ENCODE results near the gene MCM7. TPM values are rescaled to one million over a fixed set of nuclear protein-coding genes. Genes with fewer than 3 reads are reported as not detected.

Gene MCM7
- total and polyA plus RNA-seq, 2 of the 13 experiments (the other 11 are each of a cell fraction or from before 2014, with no cell fraction given), result 84.5 to 214 TPM

DNA sequence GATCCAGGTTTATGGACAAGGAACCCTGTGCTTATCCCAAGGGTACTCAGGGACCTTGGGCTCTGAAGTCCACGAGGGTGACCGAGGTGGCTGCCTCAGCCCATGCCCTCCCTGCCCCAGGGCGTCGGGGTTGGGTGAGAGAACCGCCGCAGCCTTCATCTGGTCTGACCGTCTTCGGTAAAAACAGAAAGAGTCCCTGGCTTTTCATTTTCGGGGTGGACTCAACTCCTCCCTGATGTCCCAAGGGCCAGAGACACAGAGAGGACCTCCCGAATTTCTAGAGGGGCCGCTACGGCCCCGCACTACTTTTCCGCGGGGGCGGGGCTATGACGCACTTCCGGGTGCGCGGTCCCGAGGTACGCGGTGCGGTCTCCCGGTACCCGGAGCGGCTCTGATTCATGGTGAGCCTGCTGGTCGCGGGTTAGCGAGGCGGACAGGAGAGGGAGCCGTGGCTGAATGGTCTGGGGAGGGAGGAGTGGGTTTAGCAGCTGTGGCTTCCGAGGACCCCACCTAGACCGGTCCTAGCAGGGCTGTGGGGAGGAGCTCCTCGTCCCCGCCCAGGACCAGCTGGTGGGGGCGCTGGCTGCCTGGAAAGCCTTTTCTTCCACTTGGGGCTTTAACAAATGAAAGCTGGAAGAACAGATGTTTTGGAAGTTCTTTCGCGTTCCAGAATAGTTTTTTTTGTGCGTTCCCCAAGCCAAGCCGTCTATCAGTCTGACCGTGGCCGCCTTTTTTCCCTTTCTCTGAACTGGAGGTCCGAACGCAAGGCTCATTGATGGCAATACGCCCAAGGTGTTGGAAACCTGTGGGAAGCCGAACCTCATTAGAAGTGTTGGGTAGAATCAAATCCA is 51.5 kb downstream of the MCM7 start, which contains the start of gene ZSCAN21 (continued):
- TF ChIP-seq, protein P1, sequence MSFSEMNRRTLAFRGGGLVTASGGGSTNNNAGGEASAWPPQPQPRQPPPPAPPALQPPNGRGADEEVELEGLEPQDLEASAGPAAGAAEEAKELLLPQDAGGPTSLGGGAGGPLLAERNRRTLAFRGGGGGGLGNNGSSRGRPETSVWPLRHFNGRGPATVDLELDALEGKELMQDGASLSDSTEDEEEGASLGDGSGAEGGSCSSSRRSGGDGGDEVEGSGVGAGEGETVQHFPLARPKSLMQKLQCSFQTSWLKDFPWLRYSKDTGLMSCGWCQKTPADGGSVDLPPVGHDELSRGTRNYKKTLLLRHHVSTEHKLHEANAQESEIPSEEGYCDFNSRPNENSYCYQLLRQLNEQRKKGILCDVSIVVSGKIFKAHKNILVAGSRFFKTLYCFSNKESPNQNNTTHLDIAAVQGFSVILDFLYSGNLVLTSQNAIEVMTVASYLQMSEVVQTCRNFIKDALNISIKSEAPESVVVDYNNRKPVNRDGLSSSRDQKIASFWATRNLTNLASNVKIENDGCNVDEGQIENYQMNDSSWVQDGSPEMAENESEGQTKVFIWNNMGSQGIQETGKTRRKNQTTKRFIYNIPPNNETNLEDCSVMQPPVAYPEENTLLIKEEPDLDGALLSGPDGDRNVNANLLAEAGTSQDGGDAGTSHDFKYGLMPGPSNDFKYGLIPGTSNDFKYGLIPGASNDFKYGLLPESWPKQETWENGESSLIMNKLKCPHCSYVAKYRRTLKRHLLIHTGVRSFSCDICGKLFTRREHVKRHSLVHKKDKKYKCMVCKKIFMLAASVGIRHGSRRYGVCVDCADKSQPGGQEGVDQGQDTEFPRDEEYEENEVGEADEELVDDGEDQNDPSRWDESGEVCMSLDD (CRISPR knock-in tag; IDR thresholded peaks at IDR 0.05; ENCODE audit: borderline replicate concordance), result peak; percentile 23; the same call in 1 of the 2 replicates
- TF ChIP-seq SALL1 (CRISPR knock-in tag; IDR thresholded peaks at IDR 0.05), result peak; percentile 80
- peak; percentile 85 for TF ChIP-seq ZNF605 (CRISPR knock-in tag; IDR thresholded peaks at IDR 0.05)
- TF ChIP-seq, protein P2, sequence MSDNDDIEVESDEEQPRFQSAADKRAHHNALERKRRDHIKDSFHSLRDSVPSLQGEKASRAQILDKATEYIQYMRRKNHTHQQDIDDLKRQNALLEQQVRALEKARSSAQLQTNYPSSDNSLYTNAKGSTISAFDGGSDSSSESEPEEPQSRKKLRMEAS (IDR thresholded peaks at IDR 0.05), result peak; percentile 78
- TF ChIP-seq ZNF296 (CRISPR knock-in tag; conservative IDR thresholded peaks at IDR 0.05), result no peak
- no peak for TF ChIP-seq SCMH1 (CRISPR knock-in tag; IDR thresholded peaks at IDR 0.05; ENCODE audit: borderline replicate concordance)
- no peak for TF ChIP-seq JUNB (CRISPR knock-in tag; IDR thresholded peaks at IDR 0.05; ENCODE audit: borderline replicate concordance)
- TF ChIP-seq NR3C1 (CRISPR knock-in tag; IDR thresholded peaks at IDR 0.05), result no peak
- TF ChIP-seq, protein P3, sequence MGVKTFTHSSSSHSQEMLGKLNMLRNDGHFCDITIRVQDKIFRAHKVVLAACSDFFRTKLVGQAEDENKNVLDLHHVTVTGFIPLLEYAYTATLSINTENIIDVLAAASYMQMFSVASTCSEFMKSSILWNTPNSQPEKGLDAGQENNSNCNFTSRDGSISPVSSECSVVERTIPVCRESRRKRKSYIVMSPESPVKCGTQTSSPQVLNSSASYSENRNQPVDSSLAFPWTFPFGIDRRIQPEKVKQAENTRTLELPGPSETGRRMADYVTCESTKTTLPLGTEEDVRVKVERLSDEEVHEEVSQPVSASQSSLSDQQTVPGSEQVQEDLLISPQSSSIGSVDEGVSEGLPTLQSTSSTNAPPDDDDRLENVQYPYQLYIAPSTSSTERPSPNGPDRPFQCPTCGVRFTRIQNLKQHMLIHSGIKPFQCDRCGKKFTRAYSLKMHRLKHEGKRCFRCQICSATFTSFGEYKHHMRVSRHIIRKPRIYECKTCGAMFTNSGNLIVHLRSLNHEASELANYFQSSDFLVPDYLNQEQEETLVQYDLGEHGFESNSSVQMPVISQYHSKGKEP (CRISPR knock-in tag; IDR thresholded peaks at IDR 0.05), result no peak
- TF ChIP-seq SIX1 (CRISPR knock-in tag; IDR thresholded peaks at IDR 0.05; ENCODE audit: borderline replicate concordance), result no peak
- TF ChIP-seq HOXA9 (CRISPR knock-in tag; IDR thresholded peaks at IDR 0.05; ENCODE audit: borderline replicate concordance), result no peak
- TF ChIP-seq SP4 (CRISPR knock-in tag; IDR thresholded peaks at IDR 0.05), result peak; percentile 48; the same call in 1 of the 2 replicates
- no peak for TF ChIP-seq FOXM1 (CRISPR knock-in tag; IDR thresholded peaks at IDR 0.05)
- TF ChIP-seq KLF13 (CRISPR knock-in tag; IDR thresholded peaks at IDR 0.05), result no peak
- TF ChIP-seq, protein P4, sequence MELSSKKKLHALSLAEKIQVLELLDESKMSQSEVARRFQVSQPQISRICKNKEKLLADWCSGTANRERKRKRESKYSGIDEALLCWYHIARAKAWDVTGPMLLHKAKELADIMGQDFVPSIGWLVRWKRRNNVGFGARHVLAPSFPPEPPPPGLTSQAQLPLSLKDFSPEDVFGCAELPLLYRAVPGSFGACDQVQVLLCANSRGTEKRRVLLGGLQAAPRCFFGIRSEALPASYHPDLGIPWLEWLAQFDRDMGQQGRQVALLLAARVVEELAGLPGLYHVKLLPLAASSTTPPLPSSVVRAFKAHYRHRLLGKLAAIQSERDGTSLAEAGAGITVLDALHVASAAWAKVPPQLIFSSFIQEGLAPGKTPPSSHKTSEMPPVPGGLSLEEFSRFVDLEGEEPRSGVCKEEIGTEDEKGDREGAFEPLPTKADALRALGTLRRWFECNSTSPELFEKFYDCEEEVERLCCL (CRISPR knock-in tag; IDR thresholded peaks at IDR 0.05; ENCODE audit: borderline replicate concordance), result peak; percentile 2; the same call in 1 of the 2 replicates
- TF ChIP-seq ZNF777 (CRISPR knock-in tag; IDR thresholded peaks at IDR 0.05), result peak; percentile 79
- peak; percentile 14; the same call in 1 of the 2 replicates for TF ChIP-seq HNF4A (CRISPR knock-in tag; IDR thresholded peaks at IDR 0.05)
- no peak for TF ChIP-seq RFXANK (CRISPR knock-in tag; IDR thresholded peaks at IDR 0.05)
- TF ChIP-seq, protein P5, sequence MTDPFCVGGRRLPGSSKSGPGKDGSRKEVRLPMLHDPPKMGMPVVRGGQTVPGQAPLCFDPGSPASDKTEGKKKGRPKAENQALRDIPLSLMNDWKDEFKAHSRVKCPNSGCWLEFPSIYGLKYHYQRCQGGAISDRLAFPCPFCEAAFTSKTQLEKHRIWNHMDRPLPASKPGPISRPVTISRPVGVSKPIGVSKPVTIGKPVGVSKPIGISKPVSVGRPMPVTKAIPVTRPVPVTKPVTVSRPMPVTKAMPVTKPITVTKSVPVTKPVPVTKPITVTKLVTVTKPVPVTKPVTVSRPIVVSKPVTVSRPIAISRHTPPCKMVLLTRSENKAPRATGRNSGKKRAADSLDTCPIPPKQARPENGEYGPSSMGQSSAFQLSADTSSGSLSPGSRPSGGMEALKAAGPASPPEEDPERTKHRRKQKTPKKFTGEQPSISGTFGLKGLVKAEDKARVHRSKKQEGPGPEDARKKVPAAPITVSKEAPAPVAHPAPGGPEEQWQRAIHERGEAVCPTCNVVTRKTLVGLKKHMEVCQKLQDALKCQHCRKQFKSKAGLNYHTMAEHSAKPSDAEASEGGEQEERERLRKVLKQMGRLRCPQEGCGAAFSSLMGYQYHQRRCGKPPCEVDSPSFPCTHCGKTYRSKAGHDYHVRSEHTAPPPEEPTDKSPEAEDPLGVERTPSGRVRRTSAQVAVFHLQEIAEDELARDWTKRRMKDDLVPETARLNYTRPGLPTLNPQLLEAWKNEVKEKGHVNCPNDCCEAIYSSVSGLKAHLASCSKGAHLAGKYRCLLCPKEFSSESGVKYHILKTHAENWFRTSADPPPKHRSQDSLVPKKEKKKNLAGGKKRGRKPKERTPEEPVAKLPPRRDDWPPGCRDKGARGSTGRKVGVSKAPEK (CRISPR knock-in tag; IDR thresholded peaks at IDR 0.05; ENCODE audit: borderline replicate concordance), result no peak
- TF ChIP-seq ZNF383 (CRISPR knock-in tag; IDR thresholded peaks at IDR 0.05; ENCODE audit: borderline replicate concordance), result no peak
- TF ChIP-seq ZNF878 (CRISPR knock-in tag; IDR thresholded peaks at IDR 0.05), result no peak

Measured in HepG2 (cell line).